Esophagus muscularis mucosa (tissue), 4 donors: ENCODE results near the gene SDK1. TPM values are rescaled to one million over a fixed set of nuclear protein-coding genes. Genes with fewer than 3 reads are reported as not detected.

Source experiments
- DNase-seq: peaks from one replicate; pipeline ENCODE4 v3.0.0-alpha.2; 2017; ENCODE audit errors: extremely low spot score
- H3K27ac ChIP-seq, 4 donors: fragments of 200-600 bp; sonication (generic); replicated peaks in 1 of 4; 1 replicate in 3 of 4; 2 replicates in 1 of 4; pipeline ENCODE4 v1.5.1; 2016 to 2019; ENCODE audit warnings: mild to moderate bottlenecking in 1 of 4
- H3K27me3 ChIP-seq, 4 donors: fragments of 200-600 bp; sonication (generic); one replicate each; pipeline versions ENCODE4 v1.5.1 to v1.6.0; 2016 to 2019
- H3K36me3 ChIP-seq, 4 donors: fragments of 200-600 bp; sonication (generic); one replicate each; pipeline ENCODE4 v1.5.1; 2016 to 2019
- H3K4me1 ChIP-seq, 4 donors: fragments of 200-600 bp; sonication (generic); one replicate each; pipeline ENCODE4 v1.5.1; 2016 to 2019
- H3K4me3 ChIP-seq, 4 donors: fragments of 200-600 bp; sonication (generic); 1 replicate in 2 of 4; 2 replicates in 2 of 4; pipeline ENCODE4 v1.5.1; 2016 to 2019; ENCODE audit warnings: mild to moderate bottlenecking in 4 of 4, moderate library complexity in 1 of 4
- H3K9me3 ChIP-seq, 4 donors: fragments of 200-600 bp; sonication (generic); 1 replicate in 3 of 4; 2 replicates in 1 of 4; pipeline ENCODE4 v1.5.1; 2016 to 2019
- CTCF ChIP-seq, 3 experiments: fragments of 200-600 bp in 2 of 3; fragments of 450-650 bp in 1 of 3; sonication (generic) in 2 of 3; IDR thresholded peaks; one replicate each; pipeline ENCODE4 v1.5.1; 2017 to 2019; ENCODE audit warnings: antibody characterized with exemption in 3 of 3, mild to moderate bottlenecking in 2 of 3, moderate library complexity in 1 of 3
- EP300 ChIP-seq: sonication (generic); formaldehyde crosslinking; IDR thresholded peaks from one replicate; pipeline ENCODE4 v1.6.1; 2017; ENCODE audit warnings: antibody characterized with exemption
- POLR2A ChIP-seq: fragments of 450-650 bp; IDR thresholded peaks from one replicate; pipeline ENCODE4 v1.6.1; 2017; ENCODE audit warnings: antibody characterized with exemption, moderate library complexity, mild to moderate bottlenecking, low read depth
- POLR2AphosphoS5 ChIP-seq, 2 donors: sonication (generic); formaldehyde crosslinking; IDR thresholded peaks; one replicate each; pipeline ENCODE4 v1.6.1; 2017; ENCODE audit warnings: antibody characterized with exemption in 2 of 2
- WGBS: methylation state at CpG from one replicate; pipeline ENCODE4 v1.1.5; 2018; 5-methylcytosine and 5-hydroxymethylcytosine counted together
- intact Hi-C: fragments of 100-400 bp; cut with DNase I; formaldehyde crosslinking; loops from one replicate; pipeline ENCODE4 v1.15.1; 2023
- total RNA-seq, 4 donors: library from RNA; depleted of rRNA; stranded (reverse); fragments of >200 nt; gene quantifications; one replicate each; pipeline versions ENCODE4 v1.1.0 to v1.2.1, GENCODE V29; 2016

The SDK1 gene
- total RNA-seq, 4 donors from 2014 or later, result 7.8 to 18.6 (median 12.0) TPM

DNA sequence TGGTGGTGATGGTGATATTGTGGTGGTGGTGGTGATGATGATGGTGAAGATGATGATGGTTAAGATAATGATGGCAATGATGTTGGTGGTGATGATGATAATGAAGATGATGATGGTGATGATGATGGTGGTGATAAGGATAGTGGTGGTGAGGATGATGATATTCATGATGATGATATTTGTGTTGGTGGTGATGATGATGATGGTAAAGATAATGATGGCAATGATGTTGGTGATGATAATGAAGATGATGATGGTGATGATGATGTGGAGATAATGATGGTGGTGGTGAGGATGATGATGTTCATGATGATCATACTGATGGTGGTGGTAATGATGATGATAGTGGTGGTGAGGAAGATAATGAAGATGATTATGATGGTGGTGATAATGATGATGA lies 30.7 kb upstream of the SDK1 start:
- Histone ChIP-seq H3K27ac (no peak overlapping the region), H3K27me3 (peaks cover 0 to 6% (median 0%) of the 10 kb centered on the region in 4 donors), H3K4me3 (no peak overlapping the region), H3K36me3 (no peaks in the 10 kb centered on the region), H3K4me1 (peaks cover 0 to 9% (median 3%) of the 10 kb centered on the region in 4 donors), H3K9me3 (no peaks in the 10 kb centered on the region)
- DNase-seq, result no peak
- intact Hi-C loops, result no loop called here
- TF ChIP-seq CTCF (IDR thresholded peaks at IDR 0.05) (no peak), POLR2A (no peak), POLR2AphosphoS5 (IDR thresholded peaks at IDR 0.05) (no peak), EP300 (no peak)

GRCh38 chr7:3271298-3271697 lies 29.8 kb upstream of the SDK1 start:
- Histone ChIP-seq H3K4me3 (no peak overlapping the region), H3K9me3 (no peaks in the 10 kb centered on the region), H3K27me3 (peaks cover 0 to 4% (median 0%) of the 10 kb centered on the region in 4 donors), H3K4me1 (peaks cover 0 to 9% (median 3%) of the 10 kb centered on the region in 4 donors), H3K27ac (no peak overlapping the region), H3K36me3 (no peaks in the 10 kb centered on the region)
- intact Hi-C loops, result no loop called here
- WGBS, result 88% methylated on average over 2 of the region's 2 CpGs
- DNase-seq, result no peak
- TF ChIP-seq EP300 (no peak), POLR2A (no peak), CTCF (IDR thresholded peaks at IDR 0.05) (no peak), POLR2AphosphoS5 (IDR thresholded peaks at IDR 0.05) (no peak)

DNA sequence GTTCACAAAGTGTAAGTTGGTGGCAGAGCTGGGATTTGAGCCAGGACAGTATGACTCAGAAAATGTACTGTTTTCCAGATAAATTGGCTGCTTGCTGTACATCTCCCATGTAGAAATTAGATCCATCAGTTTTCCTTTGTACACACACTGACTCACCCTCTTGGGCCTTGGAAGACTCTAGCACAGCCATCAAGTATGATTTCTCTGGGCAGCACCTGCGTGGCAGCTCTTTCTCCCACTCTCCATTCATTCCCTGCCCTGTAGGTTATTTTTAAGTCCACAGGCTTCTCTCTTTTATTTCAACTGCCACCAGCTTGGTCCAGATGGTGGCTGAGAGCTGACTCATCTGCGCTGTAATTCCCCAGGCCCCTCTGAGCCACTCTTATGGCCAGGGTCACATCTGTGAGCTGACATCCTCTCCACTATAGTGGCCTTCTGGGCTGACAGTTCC lies 28.3 kb upstream of the SDK1 start:
- DNase-seq, result no peak
- Histone ChIP-seq H3K4me1 (peaks cover 0 to 9% (median 3%) of the 10 kb centered on the region in 4 donors), H3K36me3 (no peaks in the 10 kb centered on the region), H3K4me3 (no peak overlapping the region), H3K27ac (no peak overlapping the region), H3K27me3 (no peaks in the 10 kb centered on the region), H3K9me3 (no peaks in the 10 kb centered on the region)
- TF ChIP-seq POLR2A, result no peak
- no peak for TF ChIP-seq POLR2AphosphoS5 (IDR thresholded peaks at IDR 0.05)
- no peak for TF ChIP-seq EP300
- TF ChIP-seq CTCF (IDR thresholded peaks at IDR 0.05), result no peak
- intact Hi-C loops, result no loop called here
- 51% methylated on average over 2 of the region's 2 CpGs for WGBS

- Histone ChIP-seq H3K9me3 (no peaks in the 10 kb centered on the region), H3K36me3 (no peaks in the 10 kb centered on the region), H3K27me3 (no peaks in the 10 kb centered on the region), H3K27ac (no peak overlapping the region), H3K4me3 (no peak overlapping the region), H3K4me1 (peaks cover 0 to 9% (median 3%) of the 10 kb centered on the region in 4 donors)
- TF ChIP-seq POLR2A (no peak), EP300 (no peak), POLR2AphosphoS5 (IDR thresholded peaks at IDR 0.05) (no peak), CTCF (IDR thresholded peaks at IDR 0.05) (no peak)
- intact Hi-C loops, result no loop called here
- 100% methylated on average over 1 of the region's 1 CpG for WGBS
- no peak for DNase-seq
These were observed 26.9 kb upstream of the SDK1 start for GRCh38 chr7:3274131-3274530.
